Measurements from ENCODE around the gene STK32C. TPM values are rescaled to one million over a fixed set of nuclear protein-coding genes. Genes with fewer than 3 reads are reported as not detected.

The STK32C gene
- total RNA-seq, 4 donors from 2014 or later, result 4.8 to 10.9 (median 7.8) TPM

DNA sequence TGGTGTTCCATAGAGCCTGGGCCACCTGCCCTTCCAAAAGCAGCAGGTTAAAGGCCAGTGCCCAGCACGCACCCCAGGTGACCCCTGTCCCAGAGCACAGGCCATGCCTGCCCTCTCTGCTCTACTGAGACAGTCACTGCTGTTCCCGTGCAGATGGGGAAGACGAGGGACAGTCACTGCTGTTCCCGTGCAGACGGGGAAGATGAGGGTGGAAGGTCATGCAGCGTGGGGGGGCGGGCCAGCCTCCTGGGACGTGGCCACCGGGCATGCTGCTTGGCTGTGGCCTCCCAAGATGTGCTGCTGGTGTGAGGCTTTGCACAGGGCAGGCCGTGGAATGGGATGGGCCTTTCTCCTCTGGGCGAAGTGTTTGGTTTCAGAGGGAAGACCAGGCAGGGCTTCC lies 42.6 kb upstream of the STK32C start:
- intact Hi-C loops (cut with DNase I), result no loop called here
- no peaks in the 10 kb centered on the region for H3K9me3 ChIP-seq
- H3K27ac ChIP-seq (replicated peaks in 1 of 4), result no peak overlapping the region
- TF ChIP-seq POLR2A (IDR thresholded peaks at IDR 0.05; ENCODE audit: low read depth) (no peak), POLR2AphosphoS5 (IDR thresholded peaks at IDR 0.05) (no peak), EP300 (IDR thresholded peaks at IDR 0.05) (no peak)
- TF ChIP-seq, protein P1, sequence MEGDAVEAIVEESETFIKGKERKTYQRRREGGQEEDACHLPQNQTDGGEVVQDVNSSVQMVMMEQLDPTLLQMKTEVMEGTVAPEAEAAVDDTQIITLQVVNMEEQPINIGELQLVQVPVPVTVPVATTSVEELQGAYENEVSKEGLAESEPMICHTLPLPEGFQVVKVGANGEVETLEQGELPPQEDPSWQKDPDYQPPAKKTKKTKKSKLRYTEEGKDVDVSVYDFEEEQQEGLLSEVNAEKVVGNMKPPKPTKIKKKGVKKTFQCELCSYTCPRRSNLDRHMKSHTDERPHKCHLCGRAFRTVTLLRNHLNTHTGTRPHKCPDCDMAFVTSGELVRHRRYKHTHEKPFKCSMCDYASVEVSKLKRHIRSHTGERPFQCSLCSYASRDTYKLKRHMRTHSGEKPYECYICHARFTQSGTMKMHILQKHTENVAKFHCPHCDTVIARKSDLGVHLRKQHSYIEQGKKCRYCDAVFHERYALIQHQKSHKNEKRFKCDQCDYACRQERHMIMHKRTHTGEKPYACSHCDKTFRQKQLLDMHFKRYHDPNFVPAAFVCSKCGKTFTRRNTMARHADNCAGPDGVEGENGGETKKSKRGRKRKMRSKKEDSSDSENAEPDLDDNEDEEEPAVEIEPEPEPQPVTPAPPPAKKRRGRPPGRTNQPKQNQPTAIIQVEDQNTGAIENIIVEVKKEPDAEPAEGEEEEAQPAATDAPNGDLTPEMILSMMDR (IDR thresholded peaks at IDR 0.05), result no peak
- H3K36me3 ChIP-seq, result peaks cover 0 to 60% (median 25%) of the 10 kb centered on the region in 4 donors
- DNase-seq (ENCODE audit: extremely low spot score), result no peak
- H3K27me3 ChIP-seq, result no peaks in the 10 kb centered on the region
- H3K4me1 ChIP-seq, result peaks cover 0 to 9% (median 0%) of the 10 kb centered on the region in 4 donors
- WGBS, result 66% methylated on average over 7 of the region's 11 CpGs
- no peak overlapping the region for H3K4me3 ChIP-seq

DNA sequence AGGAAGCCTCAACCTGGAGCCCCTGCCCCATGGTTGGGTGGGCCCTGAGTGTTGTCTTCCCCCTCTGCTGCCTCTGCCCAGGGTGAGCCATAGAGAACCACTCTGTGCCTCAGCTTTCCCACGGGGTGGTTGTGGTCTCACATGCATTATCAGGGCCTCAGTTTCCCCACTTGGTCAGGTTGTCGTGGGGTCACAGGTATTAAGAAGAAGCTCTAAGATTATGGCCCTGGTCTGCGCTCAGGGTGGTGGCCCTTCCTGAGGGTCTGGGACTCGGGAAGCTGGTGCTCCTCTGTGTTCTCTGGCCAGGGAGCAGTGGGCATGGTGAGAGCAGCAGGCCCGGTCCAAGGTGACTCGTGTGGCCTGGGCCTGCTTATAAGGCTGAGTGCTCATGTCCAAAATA lies 42.0 kb upstream of the STK32C start:
- Histone ChIP-seq H3K4me3 (no peak overlapping the region), H3K27me3 (no peaks in the 10 kb centered on the region), H3K9me3 (no peaks in the 10 kb centered on the region), H3K36me3 (peaks cover 0 to 64% (median 27%) of the 10 kb centered on the region in 4 donors), H3K27ac (replicated peaks in 1 of 4) (no peak overlapping the region), H3K4me1 (peaks cover 0 to 9% (median 0%) of the 10 kb centered on the region in 4 donors)
- TF ChIP-seq EP300 (IDR thresholded peaks at IDR 0.05) (no peak), POLR2AphosphoS5 (IDR thresholded peaks at IDR 0.05) (no peak)
- TF ChIP-seq, protein P1 (IDR thresholded peaks at IDR 0.05), result no peak
- no peak for DNase-seq (ENCODE audit: extremely low spot score)
- WGBS, result 88% methylated on average over 6 of the region's 6 CpGs
- intact Hi-C loops (cut with DNase I), result no loop called here

DNA sequence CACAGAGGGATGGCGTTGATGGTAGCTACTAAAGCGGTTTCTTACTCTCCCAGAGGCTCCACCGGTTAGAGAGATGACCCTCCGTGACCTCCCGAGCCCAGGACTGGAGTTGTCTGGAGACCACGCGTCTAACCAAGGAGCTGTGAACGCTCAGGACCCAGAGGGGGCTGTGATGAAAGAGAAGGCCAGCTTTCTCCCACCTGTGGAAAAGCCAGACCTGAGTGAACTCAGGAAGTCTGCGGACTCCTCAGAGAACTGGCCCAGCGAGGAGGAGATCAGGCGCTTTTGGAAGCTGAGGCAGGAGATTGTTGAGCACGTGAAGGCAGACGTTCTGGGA lies 40.1 kb upstream of the STK32C start:
- 87% methylated on average over 13 of the region's 13 CpGs for WGBS
- H3K4me1 ChIP-seq, result peaks cover 0 to 6% (median 0%) of the 10 kb centered on the region in 4 donors
- H3K27ac ChIP-seq (replicated peaks in 1 of 4), result no peak overlapping the region
- H3K4me3 ChIP-seq, result no peak overlapping the region
- no peak for TF ChIP-seq POLR2A (IDR thresholded peaks at IDR 0.05; ENCODE audit: low read depth)
- no peaks in the 10 kb centered on the region for H3K9me3 ChIP-seq
- H3K36me3 ChIP-seq, result peaks cover 0 to 58% (median 27%) of the 10 kb centered on the region in 4 donors
- no peak for DNase-seq (ENCODE audit: extremely low spot score)
- H3K27me3 ChIP-seq, result no peaks in the 10 kb centered on the region
- intact Hi-C loops (cut with DNase I), result no loop called here

DNA sequence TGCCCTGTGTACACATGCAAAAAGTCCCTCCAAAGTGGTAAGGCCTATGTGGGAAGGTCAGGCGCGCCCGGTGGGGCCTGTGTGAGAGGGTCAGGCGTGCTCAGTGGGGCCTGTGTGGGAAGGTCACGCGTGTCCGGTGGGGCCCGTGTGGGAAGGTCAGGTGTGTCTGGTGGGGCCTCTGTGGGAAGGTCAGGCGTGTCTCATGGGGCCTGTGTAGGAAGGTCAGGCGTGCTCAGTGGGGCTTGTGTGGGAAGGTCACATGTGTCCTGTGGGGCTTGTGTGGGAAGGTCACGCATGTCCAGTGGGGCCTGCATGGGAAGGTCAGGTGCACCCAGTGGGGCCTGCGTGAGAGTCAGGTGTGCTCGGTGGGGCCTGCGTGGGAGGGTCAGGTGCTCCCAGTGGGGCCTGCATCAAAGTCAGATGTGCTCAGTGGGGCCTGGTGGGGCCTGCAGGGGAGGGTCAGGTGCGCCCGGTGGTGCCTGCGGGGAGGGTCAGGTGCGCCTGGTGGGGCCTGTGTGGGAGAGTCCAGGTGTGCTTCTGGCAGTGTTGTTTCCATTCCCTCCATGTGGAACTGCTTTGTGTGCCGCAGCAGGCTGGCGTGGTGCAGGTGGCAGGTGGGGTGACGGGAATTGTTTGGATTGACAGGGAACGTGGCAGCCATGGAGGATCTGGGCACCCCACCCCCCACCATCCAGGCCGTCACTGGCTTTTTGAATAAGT lies 39.6 kb upstream of the STK32C start:
- no peak overlapping the region for H3K27ac ChIP-seq (replicated peaks in 1 of 4)

DNA sequence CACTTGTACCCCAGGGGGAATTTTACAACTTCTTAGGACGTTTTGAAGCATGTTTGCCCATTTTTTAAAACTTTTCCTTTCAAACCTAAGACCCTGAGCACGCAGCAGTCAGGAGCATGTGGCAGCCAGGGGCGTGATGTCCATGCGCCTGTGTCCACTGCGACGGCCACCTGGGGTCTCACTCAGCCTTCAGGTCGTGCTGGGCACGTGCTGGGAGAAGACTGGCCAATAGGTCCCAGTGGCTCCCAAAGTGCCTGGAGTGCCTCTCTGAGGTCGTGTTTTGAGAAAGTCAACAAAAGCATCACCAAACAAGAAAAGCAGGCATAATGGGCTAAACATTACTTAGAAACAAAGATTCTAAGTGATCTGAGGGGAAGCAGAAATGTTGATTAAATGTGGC lies 39.1 kb upstream of the STK32C start:
- no peaks in the 10 kb centered on the region for H3K9me3 ChIP-seq
- no peaks in the 10 kb centered on the region for H3K27me3 ChIP-seq
- WGBS, result 90% methylated on average over 9 of the region's 9 CpGs
- TF ChIP-seq, protein P1 (IDR thresholded peaks at IDR 0.05), result no peak
- TF ChIP-seq EP300 (IDR thresholded peaks at IDR 0.05), result no peak
- TF ChIP-seq POLR2AphosphoS5 (IDR thresholded peaks at IDR 0.05), result no peak
- TF ChIP-seq POLR2A (IDR thresholded peaks at IDR 0.05; ENCODE audit: low read depth), result no peak
- intact Hi-C loops (cut with DNase I), result no loop called here
- no peaks in the 10 kb centered on the region for H3K4me1 ChIP-seq
- no peak overlapping the region for H3K27ac ChIP-seq (replicated peaks in 1 of 4)
- no peak for DNase-seq (ENCODE audit: extremely low spot score)
- peaks cover 0 to 65% (median 27%) of the 10 kb centered on the region in 4 donors for H3K36me3 ChIP-seq
- no peak overlapping the region for H3K4me3 ChIP-seq

More for the DNA sequence above, 39.6 kb upstream of the STK32C start:
- DNase-seq (ENCODE audit: extremely low spot score), result no peak
- H3K4me1 ChIP-seq, result peaks cover 0 to under 1% (median 0%) of the 10 kb centered on the region in 4 donors
- H3K36me3 ChIP-seq, result peaks cover 0 to 63% (median 27%) of the 10 kb centered on the region in 4 donors
- TF ChIP-seq POLR2AphosphoS5 (IDR thresholded peaks at IDR 0.05) (no peak), EP300 (IDR thresholded peaks at IDR 0.05) (no peak), POLR2A (IDR thresholded peaks at IDR 0.05; ENCODE audit: low read depth) (no peak)
- TF ChIP-seq, protein P1 (IDR thresholded peaks at IDR 0.05), result no peak
- intact Hi-C loops (cut with DNase I), result no loop called here
- no peak overlapping the region for H3K4me3 ChIP-seq
- H3K9me3 ChIP-seq, result no peaks in the 10 kb centered on the region
- H3K27me3 ChIP-seq, result no peaks in the 10 kb centered on the region
- 89% methylated on average over 18 of the region's 23 CpGs for WGBS

Measured in esophagus muscularis mucosa (tissue), 4 donors.